OCI-LY7 (cell line): ENCODE results near the gene INTS11.

Source experiments
- EZH2phosphoT487 ChIP-seq: fragments of 200-600 bp; sonication (generic); IDR thresholded peaks from 2 replicates; pipeline ENCODE4 v1.6.1; 2018; ENCODE audit warnings: low read depth, borderline replicate concordance, mild to moderate bottlenecking, mixed run types, antibody characterized with exemption, low read length, moderate library complexity, mixed read lengths
- TF ChIP-seq, protein P1 (sequence below): fragments of 200-600 bp; sonication (generic); conservative IDR thresholded peaks from 2 replicates; pipeline ENCODE4 v1.5.1; 2014; ENCODE audit warnings: mild to moderate bottlenecking, antibody characterized with exemption, low read length, moderate library complexity, mixed read lengths

DNA sequence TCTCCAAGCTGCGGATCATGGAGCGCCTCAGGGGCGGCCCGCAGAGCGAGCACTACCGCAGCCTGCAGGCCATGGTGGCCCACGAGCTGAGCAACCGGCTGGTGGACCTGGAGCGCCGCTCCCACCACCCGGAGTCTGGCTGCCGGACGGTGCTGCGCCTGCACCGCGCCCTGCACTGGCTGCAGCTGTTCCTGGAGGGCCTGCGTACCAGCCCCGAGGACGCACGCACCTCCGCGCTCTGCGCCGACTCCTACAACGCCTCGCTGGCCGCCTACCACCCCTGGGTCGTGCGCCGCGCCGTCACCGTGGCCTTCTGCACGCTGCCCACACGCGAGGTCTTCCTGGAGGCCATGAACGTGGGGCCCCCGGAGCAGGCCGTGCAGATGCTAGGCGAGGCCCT is 2.8 kb upstream of the INTS11 start:
- TF ChIP-seq, protein P1, sequence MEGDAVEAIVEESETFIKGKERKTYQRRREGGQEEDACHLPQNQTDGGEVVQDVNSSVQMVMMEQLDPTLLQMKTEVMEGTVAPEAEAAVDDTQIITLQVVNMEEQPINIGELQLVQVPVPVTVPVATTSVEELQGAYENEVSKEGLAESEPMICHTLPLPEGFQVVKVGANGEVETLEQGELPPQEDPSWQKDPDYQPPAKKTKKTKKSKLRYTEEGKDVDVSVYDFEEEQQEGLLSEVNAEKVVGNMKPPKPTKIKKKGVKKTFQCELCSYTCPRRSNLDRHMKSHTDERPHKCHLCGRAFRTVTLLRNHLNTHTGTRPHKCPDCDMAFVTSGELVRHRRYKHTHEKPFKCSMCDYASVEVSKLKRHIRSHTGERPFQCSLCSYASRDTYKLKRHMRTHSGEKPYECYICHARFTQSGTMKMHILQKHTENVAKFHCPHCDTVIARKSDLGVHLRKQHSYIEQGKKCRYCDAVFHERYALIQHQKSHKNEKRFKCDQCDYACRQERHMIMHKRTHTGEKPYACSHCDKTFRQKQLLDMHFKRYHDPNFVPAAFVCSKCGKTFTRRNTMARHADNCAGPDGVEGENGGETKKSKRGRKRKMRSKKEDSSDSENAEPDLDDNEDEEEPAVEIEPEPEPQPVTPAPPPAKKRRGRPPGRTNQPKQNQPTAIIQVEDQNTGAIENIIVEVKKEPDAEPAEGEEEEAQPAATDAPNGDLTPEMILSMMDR: no peak
- no peak for TF ChIP-seq EZH2phosphoT487
